ENCODE results near the gene CNTNAP2. TPM values are rescaled to one million over a fixed set of nuclear protein-coding genes. Genes with fewer than 3 reads are reported as not detected.

Gene CNTNAP2
- total and polyA plus RNA-seq, 4 donors: 41.3 to 127 (median 67.8) TPM

- WGBS (ENCODE audit: insufficient coverage): 69% methylated on average over 5 of the region's 9 CpGs
- no peak overlapping the region for H3K27ac ChIP-seq (ENCODE audit: low read depth, low read length)
- no peaks in the 10 kb centered on the region for H3K4me1 ChIP-seq (ENCODE audit: control insufficient read depth, insufficient read depth, low read length)
- no peaks in the 10 kb centered on the region for H3K36me3 ChIP-seq (ENCODE audit: control insufficient read depth, insufficient read depth, low read length)
- peak in 1 of 6 donors; percentile 85 for DNase-seq (ENCODE audit: low read depth in 4 of 6, low spot score in 6 of 6)
- no peaks in the 10 kb centered on the region for H3K27me3 ChIP-seq (ENCODE audit: control insufficient read depth, insufficient read depth, low read length)
- no peaks in the 10 kb centered on the region for H3K9me3 ChIP-seq (ENCODE audit: control insufficient read depth, insufficient read depth, low read length)
- no peak overlapping the region for H3K4me3 ChIP-seq (ENCODE audit: low read depth, low read length)
These were observed 1906.2 kb downstream of the CNTNAP2 start for GRCh38 chr7:148022832-148023231.

- Histone ChIP-seq H3K27ac (ENCODE audit: low read depth, low read length) (no peak overlapping the region), H3K4me1 (ENCODE audit: control insufficient read depth, insufficient read depth, low read length) (no peaks in the 10 kb centered on the region), H3K27me3 (ENCODE audit: control insufficient read depth, insufficient read depth, low read length) (no peaks in the 10 kb centered on the region), H3K4me3 (ENCODE audit: low read depth, low read length) (no peak overlapping the region), H3K36me3 (ENCODE audit: control insufficient read depth, insufficient read depth, low read length) (no peaks in the 10 kb centered on the region), H3K9me3 (ENCODE audit: control insufficient read depth, insufficient read depth, low read length) (no peaks in the 10 kb centered on the region)
- no peak for DNase-seq (ENCODE audit: low read depth in 4 of 6, low spot score in 6 of 6)
- WGBS (ENCODE audit: insufficient coverage): 71% methylated on average over 1 of the region's 5 CpGs
These were observed 1910.1 kb downstream of the CNTNAP2 start for GRCh38 chr7:148026713-148027112.

- DNase-seq (ENCODE audit: low read depth in 4 of 6, low spot score in 6 of 6): no peak
- no peaks in the 10 kb centered on the region for H3K9me3 ChIP-seq (ENCODE audit: control insufficient read depth, insufficient read depth, low read length)
- H3K4me1 ChIP-seq (ENCODE audit: control insufficient read depth, insufficient read depth, low read length): no peaks in the 10 kb centered on the region
- no peaks in the 10 kb centered on the region for H3K27me3 ChIP-seq (ENCODE audit: control insufficient read depth, insufficient read depth, low read length)
- no peak overlapping the region for H3K27ac ChIP-seq (ENCODE audit: low read depth, low read length)
- H3K36me3 ChIP-seq (ENCODE audit: control insufficient read depth, insufficient read depth, low read length): no peaks in the 10 kb centered on the region
- 100% methylated on average over 2 of the region's 3 CpGs for WGBS (ENCODE audit: insufficient coverage)
- H3K4me3 ChIP-seq (ENCODE audit: low read depth, low read length): no peak overlapping the region
These were observed 1911.6 kb downstream of the CNTNAP2 start for GRCh38 chr7:148028165-148028564.

GRCh38 chr7:148031019-148031418, 1914.4 kb downstream of the CNTNAP2 start:
- H3K27me3 ChIP-seq (ENCODE audit: control insufficient read depth, insufficient read depth, low read length): no peaks in the 10 kb centered on the region
- no peak overlapping the region for H3K4me3 ChIP-seq (ENCODE audit: low read depth, low read length)
- H3K4me1 ChIP-seq (ENCODE audit: control insufficient read depth, insufficient read depth, low read length): no peaks in the 10 kb centered on the region
- H3K9me3 ChIP-seq (ENCODE audit: control insufficient read depth, insufficient read depth, low read length): no peaks in the 10 kb centered on the region
- DNase-seq (ENCODE audit: low read depth in 4 of 6, low spot score in 6 of 6): no peak
- H3K36me3 ChIP-seq (ENCODE audit: control insufficient read depth, insufficient read depth, low read length): no peaks in the 10 kb centered on the region
- no peak overlapping the region for H3K27ac ChIP-seq (ENCODE audit: low read depth, low read length)
- no CpG with 5 or more reads among the region's 2 CpGs for WGBS (ENCODE audit: insufficient coverage)

GRCh38 chr7:148031811-148032210, 1915.2 kb downstream of the CNTNAP2 start:
- no peaks in the 10 kb centered on the region for H3K9me3 ChIP-seq (ENCODE audit: control insufficient read depth, insufficient read depth, low read length)
- no peaks in the 10 kb centered on the region for H3K27me3 ChIP-seq (ENCODE audit: control insufficient read depth, insufficient read depth, low read length)
- no peak overlapping the region for H3K4me3 ChIP-seq (ENCODE audit: low read depth, low read length)
- peak in 2 of 6 donors; percentile 21 to 87 for DNase-seq (ENCODE audit: low read depth in 4 of 6, low spot score in 6 of 6)
- 41% methylated on average over 5 of the region's 8 CpGs for WGBS (ENCODE audit: insufficient coverage)
- no peak overlapping the region for H3K27ac ChIP-seq (ENCODE audit: low read depth, low read length)
- no peaks in the 10 kb centered on the region for H3K4me1 ChIP-seq (ENCODE audit: control insufficient read depth, insufficient read depth, low read length)
- H3K36me3 ChIP-seq (ENCODE audit: control insufficient read depth, insufficient read depth, low read length): no peaks in the 10 kb centered on the region

GRCh38 chr7:148035950-148036349, 1919.3 kb downstream of the CNTNAP2 start:
- no peak for DNase-seq (ENCODE audit: low read depth in 4 of 6, low spot score in 6 of 6)
- Histone ChIP-seq H3K9me3 (ENCODE audit: control insufficient read depth, insufficient read depth, low read length) (no peaks in the 10 kb centered on the region), H3K4me1 (ENCODE audit: control insufficient read depth, insufficient read depth, low read length) (no peaks in the 10 kb centered on the region), H3K27me3 (ENCODE audit: control insufficient read depth, insufficient read depth, low read length) (no peaks in the 10 kb centered on the region), H3K36me3 (ENCODE audit: control insufficient read depth, insufficient read depth, low read length) (no peaks in the 10 kb centered on the region), H3K27ac (ENCODE audit: low read depth, low read length) (no peak overlapping the region), H3K4me3 (ENCODE audit: low read depth, low read length) (no peak overlapping the region)
- WGBS (ENCODE audit: insufficient coverage): no CpG with 5 or more reads among the region's 1 CpG

- Histone ChIP-seq H3K9me3 (ENCODE audit: control insufficient read depth, insufficient read depth, low read length) (no peaks in the 10 kb centered on the region), H3K4me3 (ENCODE audit: low read depth, low read length) (no peak overlapping the region), H3K36me3 (ENCODE audit: control insufficient read depth, insufficient read depth, low read length) (no peaks in the 10 kb centered on the region), H3K4me1 (ENCODE audit: control insufficient read depth, insufficient read depth, low read length) (no peaks in the 10 kb centered on the region), H3K27ac (ENCODE audit: low read depth, low read length) (no peak overlapping the region), H3K27me3 (ENCODE audit: control insufficient read depth, insufficient read depth, low read length) (no peaks in the 10 kb centered on the region)
- WGBS (ENCODE audit: insufficient coverage): no CpG with 5 or more reads among the region's 2 CpGs
- no peak for DNase-seq (ENCODE audit: low read depth in 4 of 6, low spot score in 6 of 6)
These were observed 1920.4 kb downstream of the CNTNAP2 start for GRCh38 chr7:148037044-148037443.

GRCh38 chr7:148041156-148041555, 1924.6 kb downstream of the CNTNAP2 start:
- H3K9me3 ChIP-seq (ENCODE audit: control insufficient read depth, insufficient read depth, low read length): no peaks in the 10 kb centered on the region

GRCh38 chr7:148042935-148043631, 1926.5 kb downstream of the CNTNAP2 start:
- H3K4me3 ChIP-seq (ENCODE audit: low read depth, low read length): no peak overlapping the region
- peak in 2 of 6 donors; percentile 29 to 85 for DNase-seq (ENCODE audit: low read depth in 4 of 6, low spot score in 6 of 6)
- H3K9me3 ChIP-seq (ENCODE audit: control insufficient read depth, insufficient read depth, low read length): no peaks in the 10 kb centered on the region
- H3K27me3 ChIP-seq (ENCODE audit: control insufficient read depth, insufficient read depth, low read length): no peaks in the 10 kb centered on the region
- 91% methylated on average over 1 of the region's 3 CpGs for WGBS (ENCODE audit: insufficient coverage)
- H3K4me1 ChIP-seq (ENCODE audit: control insufficient read depth, insufficient read depth, low read length): no peaks in the 10 kb centered on the region
- H3K27ac ChIP-seq (ENCODE audit: low read depth, low read length): no peak overlapping the region
- no peaks in the 10 kb centered on the region for H3K36me3 ChIP-seq (ENCODE audit: control insufficient read depth, insufficient read depth, low read length)

More at GRCh38 chr7:148041156-148041555, 1924.6 kb downstream of the CNTNAP2 start:
- DNase-seq (ENCODE audit: low read depth in 4 of 6, low spot score in 6 of 6): no peak
- Histone ChIP-seq H3K4me3 (ENCODE audit: low read depth, low read length) (no peak overlapping the region), H3K36me3 (ENCODE audit: control insufficient read depth, insufficient read depth, low read length) (no peaks in the 10 kb centered on the region), H3K27ac (ENCODE audit: low read depth, low read length) (no peak overlapping the region), H3K4me1 (ENCODE audit: control insufficient read depth, insufficient read depth, low read length) (no peaks in the 10 kb centered on the region), H3K27me3 (ENCODE audit: control insufficient read depth, insufficient read depth, low read length) (no peaks in the 10 kb centered on the region)
- 90% methylated on average over 2 of the region's 3 CpGs for WGBS (ENCODE audit: insufficient coverage)

GRCh38 chr7:148044173-148044572, 1927.6 kb downstream of the CNTNAP2 start:
- Histone ChIP-seq H3K27me3 (ENCODE audit: control insufficient read depth, insufficient read depth, low read length) (no peaks in the 10 kb centered on the region), H3K36me3 (ENCODE audit: control insufficient read depth, insufficient read depth, low read length) (no peaks in the 10 kb centered on the region), H3K4me1 (ENCODE audit: control insufficient read depth, insufficient read depth, low read length) (no peaks in the 10 kb centered on the region), H3K4me3 (ENCODE audit: low read depth, low read length) (no peak overlapping the region), H3K9me3 (ENCODE audit: control insufficient read depth, insufficient read depth, low read length) (no peaks in the 10 kb centered on the region), H3K27ac (ENCODE audit: low read depth, low read length) (no peak overlapping the region)
- WGBS (ENCODE audit: insufficient coverage): 92% methylated on average over 4 of the region's 9 CpGs
- DNase-seq (ENCODE audit: low read depth in 4 of 6, low spot score in 6 of 6): no peak
